ENCODE data around the gene LGALS7. TPM values are rescaled to one million over a fixed set of nuclear protein-coding genes. Genes with fewer than 3 reads are reported as not detected.
"Not testable (repeated sequence)": the region's sequence is repeated elsewhere in the genome, so short reads cannot be mapped to it uniquely, and the experiment has no call there.

LGALS7 gene
- polyA plus RNA-seq, 1 donor from 2014 or later = not detected

DNA sequence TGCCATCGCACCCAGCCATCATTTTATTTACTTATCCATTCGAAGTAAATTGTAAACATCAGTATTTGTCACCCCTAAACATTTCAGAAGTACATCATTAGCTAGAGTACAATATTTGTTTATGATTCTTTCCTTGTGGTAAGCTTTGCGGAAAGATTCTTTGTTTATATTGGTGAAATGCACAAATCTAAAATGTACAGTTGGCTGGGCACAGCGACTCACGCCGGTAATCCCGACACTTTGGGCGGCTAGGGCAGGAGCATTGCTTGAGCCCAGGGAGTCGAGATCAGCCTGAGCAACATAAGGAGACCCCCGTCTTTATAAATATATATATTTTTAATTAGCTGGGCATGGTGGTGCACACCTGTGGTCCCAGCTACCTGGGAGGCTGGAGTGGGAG, 25.8 kb upstream of the LGALS7 start:
- Histone ChIP-seq H3K79me2 (replicated peaks; ENCODE audit: insufficient read depth, low read length) (no peaks in the 10 kb centered on the region), H3F3A (ENCODE audit: insufficient read depth, low read length, poor library complexity, severe bottlenecking) (no peaks in the 10 kb centered on the region), H3K4me2 (ENCODE audit: low read length) (no peak overlapping the region), H3K9me2 (ENCODE audit: insufficient read depth, low read length) (no peaks in the 10 kb centered on the region), H3K4me3 (ENCODE audit: low read length) (no peak overlapping the region), H3K36me3 (ENCODE audit: insufficient read depth, low read length) (no peaks in the 10 kb centered on the region), H3K9me3 (ENCODE audit: low read length) (no peaks in the 10 kb centered on the region), H2AFZ (ENCODE audit: low read depth, low read length) (no peak overlapping the region), H3K27ac (ENCODE audit: low read length) (no peak overlapping the region), H3K27me3 (ENCODE audit: insufficient read depth, low read depth, low read length) (peaks cover 3% of the 10 kb centered on the region), H3K9ac (ENCODE audit: low read length) (no peak overlapping the region), H4K20me1 (ENCODE audit: insufficient read depth) (no peaks in the 10 kb centered on the region)
- TF ChIP-seq, protein P1, sequence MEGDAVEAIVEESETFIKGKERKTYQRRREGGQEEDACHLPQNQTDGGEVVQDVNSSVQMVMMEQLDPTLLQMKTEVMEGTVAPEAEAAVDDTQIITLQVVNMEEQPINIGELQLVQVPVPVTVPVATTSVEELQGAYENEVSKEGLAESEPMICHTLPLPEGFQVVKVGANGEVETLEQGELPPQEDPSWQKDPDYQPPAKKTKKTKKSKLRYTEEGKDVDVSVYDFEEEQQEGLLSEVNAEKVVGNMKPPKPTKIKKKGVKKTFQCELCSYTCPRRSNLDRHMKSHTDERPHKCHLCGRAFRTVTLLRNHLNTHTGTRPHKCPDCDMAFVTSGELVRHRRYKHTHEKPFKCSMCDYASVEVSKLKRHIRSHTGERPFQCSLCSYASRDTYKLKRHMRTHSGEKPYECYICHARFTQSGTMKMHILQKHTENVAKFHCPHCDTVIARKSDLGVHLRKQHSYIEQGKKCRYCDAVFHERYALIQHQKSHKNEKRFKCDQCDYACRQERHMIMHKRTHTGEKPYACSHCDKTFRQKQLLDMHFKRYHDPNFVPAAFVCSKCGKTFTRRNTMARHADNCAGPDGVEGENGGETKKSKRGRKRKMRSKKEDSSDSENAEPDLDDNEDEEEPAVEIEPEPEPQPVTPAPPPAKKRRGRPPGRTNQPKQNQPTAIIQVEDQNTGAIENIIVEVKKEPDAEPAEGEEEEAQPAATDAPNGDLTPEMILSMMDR (IDR thresholded peaks at IDR 0.05; ENCODE audit: poor library complexity, severe bottlenecking) = no peak
- TF ChIP-seq SMC3 (conservative IDR thresholded peaks at IDR 0.05; ENCODE audit: poor library complexity) = no peak
- no peak for TF ChIP-seq RAD21 (conservative IDR thresholded peaks at IDR 0.05)
- no peak for TF ChIP-seq POLR2AphosphoS5 (IDR thresholded peaks at IDR 0.05)
- TF ChIP-seq, protein P2, sequence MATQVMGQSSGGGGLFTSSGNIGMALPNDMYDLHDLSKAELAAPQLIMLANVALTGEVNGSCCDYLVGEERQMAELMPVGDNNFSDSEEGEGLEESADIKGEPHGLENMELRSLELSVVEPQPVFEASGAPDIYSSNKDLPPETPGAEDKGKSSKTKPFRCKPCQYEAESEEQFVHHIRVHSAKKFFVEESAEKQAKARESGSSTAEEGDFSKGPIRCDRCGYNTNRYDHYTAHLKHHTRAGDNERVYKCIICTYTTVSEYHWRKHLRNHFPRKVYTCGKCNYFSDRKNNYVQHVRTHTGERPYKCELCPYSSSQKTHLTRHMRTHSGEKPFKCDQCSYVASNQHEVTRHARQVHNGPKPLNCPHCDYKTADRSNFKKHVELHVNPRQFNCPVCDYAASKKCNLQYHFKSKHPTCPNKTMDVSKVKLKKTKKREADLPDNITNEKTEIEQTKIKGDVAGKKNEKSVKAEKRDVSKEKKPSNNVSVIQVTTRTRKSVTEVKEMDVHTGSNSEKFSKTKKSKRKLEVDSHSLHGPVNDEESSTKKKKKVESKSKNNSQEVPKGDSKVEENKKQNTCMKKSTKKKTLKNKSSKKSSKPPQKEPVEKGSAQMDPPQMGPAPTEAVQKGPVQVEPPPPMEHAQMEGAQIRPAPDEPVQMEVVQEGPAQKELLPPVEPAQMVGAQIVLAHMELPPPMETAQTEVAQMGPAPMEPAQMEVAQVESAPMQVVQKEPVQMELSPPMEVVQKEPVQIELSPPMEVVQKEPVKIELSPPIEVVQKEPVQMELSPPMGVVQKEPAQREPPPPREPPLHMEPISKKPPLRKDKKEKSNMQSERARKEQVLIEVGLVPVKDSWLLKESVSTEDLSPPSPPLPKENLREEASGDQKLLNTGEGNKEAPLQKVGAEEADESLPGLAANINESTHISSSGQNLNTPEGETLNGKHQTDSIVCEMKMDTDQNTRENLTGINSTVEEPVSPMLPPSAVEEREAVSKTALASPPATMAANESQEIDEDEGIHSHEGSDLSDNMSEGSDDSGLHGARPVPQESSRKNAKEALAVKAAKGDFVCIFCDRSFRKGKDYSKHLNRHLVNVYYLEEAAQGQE (IDR thresholded peaks at IDR 0.05; ENCODE audit: borderline replicate concordance) = no peak
- TF ChIP-seq MXI1 (conservative IDR thresholded peaks at IDR 0.05; ENCODE audit: poor library complexity, severe bottlenecking) = no peak
- no peak for TF ChIP-seq TAF1 (IDR thresholded peaks at IDR 0.05; ENCODE audit: low read depth)
- TF ChIP-seq EP300 (conservative IDR thresholded peaks at IDR 0.05; ENCODE audit: poor library complexity, severe bottlenecking) = no peak
- no peak for TF ChIP-seq EZH2 (IDR thresholded peaks at IDR 0.05; ENCODE audit: borderline replicate concordance, insufficient read depth, low read length, poor library complexity, severe bottlenecking)

DNA sequence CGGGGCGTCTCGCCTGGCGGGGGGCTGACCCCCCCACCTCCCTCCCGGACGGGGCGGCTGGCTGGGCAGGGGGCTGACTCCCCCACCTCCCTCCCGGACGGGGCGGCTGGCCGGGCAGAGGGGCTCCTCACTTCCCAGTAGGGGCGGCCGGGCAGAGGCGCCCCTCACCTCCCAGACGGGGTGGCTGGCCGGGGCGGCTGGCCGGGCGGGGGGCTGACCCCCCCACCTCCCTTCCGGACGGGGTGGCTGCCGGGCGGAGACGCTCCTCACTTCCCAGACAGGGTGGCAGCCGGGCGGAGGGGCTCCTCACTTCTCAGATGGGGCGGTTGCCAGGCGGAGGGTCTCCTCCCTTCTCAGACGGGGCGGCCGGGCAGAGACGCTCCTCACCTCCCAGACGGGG, 24.5 kb upstream of the LGALS7 start:
- not testable (repeated sequence) for H3K9me2 ChIP-seq (ENCODE audit: insufficient read depth, low read length); H2AFZ ChIP-seq (ENCODE audit: low read depth, low read length); H3K79me2 ChIP-seq (replicated peaks; ENCODE audit: insufficient read depth, low read length); H4K20me1 ChIP-seq (ENCODE audit: insufficient read depth); H3K27ac ChIP-seq (ENCODE audit: low read length); H3K4me2 ChIP-seq (ENCODE audit: low read length); H3K36me3 ChIP-seq (ENCODE audit: insufficient read depth, low read length); H3F3A ChIP-seq (ENCODE audit: insufficient read depth, low read length, poor library complexity, severe bottlenecking); H3K9me3 ChIP-seq (ENCODE audit: low read length); H3K9ac ChIP-seq (ENCODE audit: low read length); H3K4me3 ChIP-seq (ENCODE audit: low read length)
- H3K27me3 ChIP-seq (ENCODE audit: insufficient read depth, low read depth, low read length) = peaks cover 10% of the 10 kb centered on the region

DNA sequence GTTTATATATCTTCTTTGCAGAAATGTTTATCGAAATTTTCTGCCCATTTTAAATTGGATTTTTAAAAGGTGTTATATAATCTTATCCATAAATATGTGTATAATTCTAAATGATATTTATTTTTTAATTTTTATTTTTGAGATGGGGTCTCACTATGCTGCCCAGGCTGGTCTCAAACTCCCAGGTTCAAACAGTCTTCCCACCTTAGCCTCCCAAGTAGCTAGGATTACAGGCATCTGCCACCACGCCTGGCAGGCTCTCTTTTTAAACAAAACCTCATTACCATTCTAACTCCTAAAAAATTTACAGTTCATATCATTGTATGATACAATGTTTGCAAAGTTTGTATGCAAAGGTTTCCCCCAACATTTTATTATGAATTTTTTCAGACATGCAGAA, 22.8 kb upstream of the LGALS7 start:
- no peaks in the 10 kb centered on the region for H3K9me3 ChIP-seq (ENCODE audit: low read length)
- no peak overlapping the region for H2AFZ ChIP-seq (ENCODE audit: low read depth, low read length)
- no peak overlapping the region for H3K9ac ChIP-seq (ENCODE audit: low read length)
- peaks cover 17% of the 10 kb centered on the region for H3K27me3 ChIP-seq (ENCODE audit: insufficient read depth, low read depth, low read length)
- H3K36me3 ChIP-seq (ENCODE audit: insufficient read depth, low read length) = no peaks in the 10 kb centered on the region
- no peak overlapping the region for H3K27ac ChIP-seq (ENCODE audit: low read length)
- H4K20me1 ChIP-seq (ENCODE audit: insufficient read depth) = no peaks in the 10 kb centered on the region
- no peaks in the 10 kb centered on the region for H3K79me2 ChIP-seq (replicated peaks; ENCODE audit: insufficient read depth, low read length)
- no peak overlapping the region for H3K4me3 ChIP-seq (ENCODE audit: low read length)
- TF ChIP-seq SMC3 (conservative IDR thresholded peaks at IDR 0.05; ENCODE audit: poor library complexity) (no peak), EP300 (conservative IDR thresholded peaks at IDR 0.05; ENCODE audit: poor library complexity, severe bottlenecking) (no peak), EZH2 (IDR thresholded peaks at IDR 0.05; ENCODE audit: borderline replicate concordance, insufficient read depth, low read length, poor library complexity, severe bottlenecking) (no peak), POLR2AphosphoS5 (IDR thresholded peaks at IDR 0.05) (no peak), MXI1 (conservative IDR thresholded peaks at IDR 0.05; ENCODE audit: poor library complexity, severe bottlenecking) (no peak), TAF1 (IDR thresholded peaks at IDR 0.05; ENCODE audit: low read depth) (no peak), RAD21 (conservative IDR thresholded peaks at IDR 0.05) (no peak)
- TF ChIP-seq, protein P1 (IDR thresholded peaks at IDR 0.05; ENCODE audit: poor library complexity, severe bottlenecking) = no peak
- TF ChIP-seq, protein P2 (IDR thresholded peaks at IDR 0.05; ENCODE audit: borderline replicate concordance) = no peak
- H3K4me2 ChIP-seq (ENCODE audit: low read length) = no peak overlapping the region
- H3K9me2 ChIP-seq (ENCODE audit: insufficient read depth, low read length) = no peaks in the 10 kb centered on the region
- H3F3A ChIP-seq (ENCODE audit: insufficient read depth, low read length, poor library complexity, severe bottlenecking) = no peaks in the 10 kb centered on the region

Data from neural cell (in vitro differentiated cells).